K562 (cell line): ENCODE measurements around the gene NISCH. TPM values are rescaled to one million over a fixed set of nuclear protein-coding genes. Genes with fewer than 3 reads are reported as not detected.

Source experiments
- ARID4B ChIP-seq: sonication (generic); formaldehyde crosslinking; IDR thresholded peaks from 2 replicates; pipeline ENCODE4 v1.8.0; 2022; ENCODE audit warnings: mild to moderate bottlenecking, missing genetic modification reagents
- CEBPZ ChIP-seq: fragments of 150-350 bp; IDR thresholded peaks from 2 replicates; pipeline ENCODE4 v1.6.1; 2014; ENCODE audit warnings: low read depth, mild to moderate bottlenecking, low read length, borderline replicate concordance
- ETV6 ChIP-seq, 3 experiments: fragments of 150-350 bp in 1 of 3; sonication (generic) in 1 of 3; formaldehyde crosslinking in 1 of 3; IDR thresholded peaks; 2 replicates each; pipeline versions ENCODE4 v1.6.1 to v1.8.0; 2014 to 2022; ENCODE audit warnings: borderline replicate concordance in 2 of 3, low read depth in 2 of 3, antibody characterized with exemption in 1 of 3, low read length in 1 of 3, mild to moderate bottlenecking in 1 of 3, missing genetic modification reagents in 1 of 3
- FOXP4 ChIP-seq: sonication (generic); formaldehyde crosslinking; IDR thresholded peaks from 2 replicates; pipeline ENCODE4 v1.8.0; 2022; ENCODE audit warnings: mild to moderate bottlenecking, missing genetic modification reagents, borderline replicate concordance
- MTA3 ChIP-seq: fragments of 450-650 bp; formaldehyde crosslinking; IDR thresholded peaks from 2 replicates; pipeline ENCODE4 v1.6.1; 2017; ENCODE audit warnings: mild to moderate bottlenecking, borderline replicate concordance
- NELFE ChIP-seq: IDR thresholded peaks from 2 replicates; pipeline ENCODE4 v1.6.1; 2011; ENCODE audit warnings: mild to moderate bottlenecking; ENCODE audit not compliant: insufficient read depth, insufficient read length
- NR1H2 ChIP-seq: sonication (generic); formaldehyde crosslinking; IDR thresholded peaks from 2 replicates; pipeline ENCODE4 v1.4.0; 2020; ENCODE audit warnings: mild to moderate bottlenecking, missing genetic modification reagents
- NR4A1 ChIP-seq, 2 experiments: fragments of 250-450 bp in 1 of 2; fragments of 450-650 bp in 1 of 2; sonication (Bioruptor Pico) in 1 of 2; IDR thresholded peaks; 2 replicates each; pipeline versions ENCODE4 v1.4.0 to v1.6.1; 2016 to 2020; ENCODE audit warnings: mild to moderate bottlenecking in 2 of 2, missing compliant biosample characterization in 1 of 2, missing genetic modification characterization in 1 of 2, moderate library complexity in 1 of 2
- POLR2B ChIP-seq: fragments of 450-650 bp; IDR thresholded peaks from 2 replicates; pipeline ENCODE4 v1.6.1; 2018; ENCODE audit warnings: low read depth; ENCODE audit not compliant: partially characterized antibody
- POLR3A ChIP-seq: IDR thresholded peaks from 2 replicates; pipeline ENCODE4 v1.6.1; 2011; ENCODE audit warnings: borderline replicate concordance, mild to moderate bottlenecking, moderate library complexity; ENCODE audit not compliant: insufficient read length, insufficient read depth; ENCODE audit errors: extremely low read depth
- SP1 ChIP-seq: sonication (generic); formaldehyde crosslinking; IDR thresholded peaks from 2 replicates; pipeline ENCODE4 v1.8.1; 2022; ENCODE audit warnings: mild to moderate bottlenecking, missing genetic modification reagents
- TOE1 ChIP-seq, 2 experiments: fragments of 450-650 bp in 1 of 2; sonication (generic) in 1 of 2; formaldehyde crosslinking in 1 of 2; IDR thresholded peaks; 2 replicates each; pipeline versions ENCODE4 v1.7.1 to v1.8.0; 2016 to 2022; ENCODE audit warnings: borderline replicate concordance in 2 of 2, mild to moderate bottlenecking in 2 of 2, antibody characterized with exemption in 1 of 2, inconsistent platforms in 1 of 2, low read depth in 1 of 2, missing genetic modification reagents in 1 of 2, moderate library complexity in 1 of 2
- ZNF239 ChIP-seq: fragments of 250-450 bp; sonication (Bioruptor Pico); IDR thresholded peaks from 2 replicates; pipeline ENCODE4 v1.4.0; 2020; ENCODE audit warnings: mild to moderate bottlenecking
- ZNF717 ChIP-seq: fragments of 250-450 bp; sonication (Bioruptor Pico); IDR thresholded peaks from 2 replicates; pipeline ENCODE4 v1.5.0; 2021
- polyA plus RNA-seq, 8 experiments: library from polyadenylated mRNA; depleted of rRNA in 4 of 8; stranded (reverse) in 5 of 8; unstranded in 3 of 8; fragments of >200 nt; fragmentation: Nextera tagmentation in 2 of 8; fragmentation: Illumina TruSeq in 1 of 8; extraction: Ambion mirVana in 2 of 8; extraction: Trizol in 1 of 8; gene quantifications; 2 replicates each; pipeline versions ENCODE4 v1.2.1 to v1.2.3, GENCODE V29; 2011 to 2014; ENCODE audit warnings: inconsistent platforms in 1 of 8, missing spikeins in 1 of 8
- total RNA-seq, 7 experiments: library from RNA; depleted of rRNA in 6 of 7; stranded (reverse); fragments of >200 nt in 6 of 7; fragmentation: Illumina TruSeq in 2 of 7; extraction: Trizol in 2 of 7; gene quantifications; 2 replicates each; pipeline versions ENCODE4 v1.2.1 to v1.2.3, GENCODE V29; 2011 to 2021; ENCODE audit warnings: low replicate concordance in 1 of 7

NISCH gene
- total and polyA plus RNA-seq, 9 of the 15 experiments (the other 6 are each of a cell fraction or from before 2014, with no cell fraction given) = 0.44 to 43.5 (median 23.4) TPM

- TF ChIP-seq POLR3A (no peak), FOXP4 (CRISPR knock-in tag) (0 out of 2 replicates have a peak, but pooled peaks have one; percentile 44), POLR2B (no peak), ZNF717 (no peak), CEBPZ (no peak), MTA3 (no peak), ARID4B (peak; percentile 39; the same call in 1 of the 2 replicates), ETV6 (IDR thresholded peaks at IDR 0.05; ENCODE audit: borderline replicate concordance in 1 of 2, low read depth in 2 of 2, low read length in 1 of 2) (no peak), ETV6 (CRISPR knock-in tag; IDR thresholded peaks at IDR 0.05; ENCODE audit: borderline replicate concordance) (no peak), NR4A1 (CRISPR knock-in tag; IDR thresholded peaks at IDR 0.05) (no peak), NR4A1 (tag; IDR thresholded peaks at IDR 0.05) (no peak), NR1H2 (CRISPR knock-in tag) (no peak), SP1 (peak; percentile 61), ZNF239 (CRISPR knock-in tag) (no peak), TOE1 (IDR thresholded peaks at IDR 0.05; ENCODE audit: borderline replicate concordance) (no peak), TOE1 (CRISPR knock-in tag; IDR thresholded peaks at IDR 0.05; ENCODE audit: borderline replicate concordance, low read depth) (no peak), NELFE (no peak)
Observed at GRCh38 chr3:52534281-52535183, 79.1 kb downstream of the NISCH start (continued).
